HG02938 (cell line): ENCODE data around the gene UNC45A.

Experiments
- ATAC-seq: cut with Tn5 transposase; IDR thresholded peaks from one replicate; pipeline ENCODE4 v1.9.1; 2021; ENCODE audit warnings: mild to moderate bottlenecking, moderate library complexity; ENCODE audit not compliant: unreplicated experiment

UNC45A gene

DNA sequence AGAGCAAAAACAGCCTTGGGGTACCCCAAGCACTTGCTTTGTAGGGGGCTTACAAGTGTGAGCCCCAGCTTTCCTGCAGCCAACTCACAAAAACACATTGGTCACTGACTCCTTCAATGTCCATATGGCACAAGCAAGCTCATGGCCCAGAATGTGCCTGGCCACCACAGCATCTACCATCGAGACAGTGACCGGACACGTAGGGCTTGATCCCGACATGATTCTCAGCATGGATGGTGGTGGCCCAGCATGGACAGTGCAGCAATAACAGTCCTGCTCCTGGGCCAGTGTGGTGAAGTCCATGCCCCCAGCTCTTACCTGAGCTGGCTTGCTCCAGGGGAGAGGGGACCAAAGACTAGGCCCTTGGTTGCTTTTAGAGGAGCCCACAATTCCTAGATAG lies 6.0 kb downstream of the UNC45A start:
- ATAC-seq, result no peak

DNA sequence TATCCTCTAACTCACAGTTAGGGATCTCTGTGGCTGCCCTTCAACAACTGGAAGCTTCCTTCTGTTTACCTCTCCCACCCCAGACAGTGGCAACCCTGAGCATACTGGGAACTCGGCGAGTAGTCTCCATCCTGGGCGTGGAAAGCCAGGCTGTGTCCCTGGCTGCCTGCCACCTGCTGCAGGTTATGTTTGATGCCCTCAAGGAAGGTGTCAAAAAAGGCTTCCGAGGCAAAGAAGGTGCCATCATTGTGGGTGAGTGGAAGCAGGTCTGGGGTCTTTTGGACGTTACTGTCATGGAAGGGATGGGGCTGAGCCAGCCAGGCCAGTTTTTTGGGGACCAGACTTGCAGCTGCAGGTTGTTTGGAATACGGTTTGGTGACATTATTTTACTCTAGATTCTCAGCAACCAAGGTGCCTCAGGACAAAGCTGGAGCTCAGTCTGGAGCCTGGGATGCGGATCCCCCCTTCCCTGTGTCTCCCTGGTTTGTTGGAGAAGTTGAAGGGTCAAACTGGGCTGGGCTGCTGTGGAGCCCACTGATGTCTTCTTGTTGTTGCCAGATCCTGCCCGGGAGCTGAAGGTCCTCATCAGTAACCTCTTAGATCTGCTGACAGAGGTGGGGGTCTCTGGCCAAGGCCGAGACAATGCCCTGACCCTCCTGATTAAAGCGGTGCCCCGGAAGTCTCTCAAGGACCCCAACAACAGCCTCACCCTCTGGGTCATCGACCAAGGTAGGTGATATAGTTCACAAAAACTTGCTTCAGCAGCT lies 7.5 kb downstream of the UNC45A start:
- ATAC-seq, result no peak

DNA sequence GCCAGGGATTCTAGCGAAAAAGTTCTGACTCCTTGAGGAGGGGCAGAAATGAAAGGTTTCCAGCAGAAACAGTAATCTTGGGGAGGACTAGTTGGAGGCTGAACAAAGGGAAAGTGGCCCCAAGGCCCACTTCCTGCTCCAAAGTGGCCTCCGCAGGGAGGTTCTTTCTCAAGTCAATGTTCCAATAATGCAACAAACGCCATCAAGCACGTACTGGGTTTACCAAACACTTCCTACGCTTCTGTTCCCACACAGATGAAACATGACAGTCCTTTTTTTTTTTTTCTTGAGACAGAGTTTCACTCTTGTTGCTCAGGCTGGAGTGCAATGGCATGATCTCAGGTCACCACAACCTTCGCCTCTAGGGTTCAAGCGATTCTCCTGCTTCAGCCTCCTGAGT lies 10.0 kb downstream of the UNC45A start:
- ATAC-seq, result no peak

DNA sequence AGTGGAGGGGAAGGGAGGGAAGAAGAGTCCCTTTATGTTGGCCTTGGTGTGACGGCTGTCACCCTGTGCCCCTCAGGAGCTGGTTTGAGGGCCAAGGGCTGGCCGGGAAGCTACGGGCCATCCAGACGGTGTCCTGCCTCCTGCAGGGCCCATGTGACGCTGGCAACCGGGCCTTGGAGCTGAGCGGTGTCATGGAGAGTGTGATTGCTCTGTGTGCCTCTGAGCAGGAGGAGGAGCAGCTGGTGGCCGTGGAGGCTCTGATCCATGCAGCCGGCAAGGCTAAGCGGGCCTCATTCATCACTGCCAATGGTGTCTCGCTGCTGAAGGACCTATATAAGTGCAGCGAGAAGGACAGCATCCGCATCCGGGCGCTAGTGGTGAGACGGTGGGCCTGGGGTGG lies 11.5 kb downstream of the UNC45A start:
- ATAC-seq, result no peak

DNA sequence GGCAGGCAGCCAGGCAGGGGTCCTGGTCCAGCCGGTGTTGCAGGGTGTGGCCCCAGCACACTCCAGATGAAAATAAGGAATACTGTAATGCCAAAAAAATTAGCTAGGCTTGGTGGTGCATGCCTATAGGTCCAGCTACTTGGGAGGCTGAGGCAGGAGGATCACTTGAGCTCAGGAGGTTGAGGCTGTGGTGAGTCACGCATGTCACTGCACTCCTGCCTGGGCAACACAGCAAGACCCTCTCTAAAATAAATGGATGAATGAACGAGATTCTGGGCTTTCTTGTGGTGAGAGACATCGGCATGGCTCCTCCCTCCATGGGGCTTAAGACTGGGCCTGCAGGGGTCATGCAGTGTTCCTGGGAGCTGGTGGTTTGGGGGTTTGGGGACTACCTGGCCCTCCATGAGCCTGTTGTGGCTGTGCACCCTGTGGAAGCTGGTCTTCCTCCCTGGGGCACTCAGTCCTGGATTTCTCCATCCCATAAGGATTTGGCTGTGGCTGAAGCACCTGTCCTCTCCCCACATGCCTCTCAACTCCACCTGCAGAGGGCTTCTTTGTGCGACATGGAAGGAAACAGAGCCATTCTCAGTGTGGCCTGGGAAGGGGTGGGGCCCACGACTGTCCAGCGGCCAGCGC lies 12.0 kb downstream of the UNC45A start:
- no peak for ATAC-seq

DNA sequence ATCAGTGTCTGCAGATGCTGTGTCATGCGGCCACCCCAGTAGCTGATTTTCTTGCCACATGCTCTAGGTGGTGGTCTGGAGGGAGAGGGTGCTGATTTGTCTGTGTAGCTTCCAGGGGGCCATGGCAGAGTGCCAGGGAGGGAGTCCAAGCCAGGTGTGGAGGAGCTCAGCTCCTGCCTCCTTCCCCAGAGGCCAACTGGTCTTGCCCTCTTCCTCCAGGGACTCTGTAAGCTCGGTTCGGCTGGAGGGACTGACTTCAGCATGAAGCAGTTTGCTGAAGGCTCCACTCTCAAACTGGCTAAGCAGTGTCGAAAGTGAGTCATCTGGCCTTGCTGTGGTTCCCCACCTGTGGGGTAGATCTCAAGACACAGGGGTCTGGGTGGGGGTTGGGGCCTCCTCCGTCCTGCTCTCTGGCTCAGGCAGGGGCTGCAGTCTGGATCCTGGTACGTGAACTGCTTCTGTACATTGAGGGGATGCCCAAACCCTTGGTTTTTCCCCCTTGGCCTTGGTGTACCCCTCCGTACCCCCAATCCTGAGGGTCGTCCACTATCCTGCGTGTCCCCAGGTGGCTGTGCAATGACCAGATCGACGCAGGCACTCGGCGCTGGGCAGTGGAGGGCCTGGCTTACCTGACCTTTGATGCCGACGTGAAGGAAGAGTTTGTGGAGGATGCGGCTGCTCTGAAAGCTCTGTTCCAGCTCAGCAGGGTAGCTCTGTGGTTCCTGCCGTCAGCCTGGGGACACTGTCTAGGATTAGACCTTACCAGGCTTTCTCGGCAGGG lies 12.7 kb downstream of the UNC45A start:
- no peak for ATAC-seq

DNA sequence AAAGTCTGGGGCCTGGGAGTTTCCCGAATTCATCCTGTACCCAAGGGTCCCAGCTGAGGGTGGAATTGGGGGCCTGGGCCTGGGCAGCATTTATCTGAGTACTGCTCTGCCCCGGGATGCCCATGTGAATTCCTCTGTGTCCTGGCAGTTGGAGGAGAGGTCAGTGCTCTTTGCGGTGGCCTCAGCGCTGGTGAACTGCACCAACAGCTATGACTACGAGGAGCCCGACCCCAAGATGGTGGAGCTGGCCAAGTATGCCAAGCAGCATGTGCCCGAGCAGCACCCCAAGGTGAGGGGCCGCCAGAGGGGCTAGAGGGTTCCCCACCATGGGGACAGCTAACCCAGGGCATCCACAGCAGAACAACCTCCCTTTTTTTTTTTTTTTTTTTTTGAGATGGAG lies 13.4 kb downstream of the UNC45A start:
- no peak for ATAC-seq

DNA sequence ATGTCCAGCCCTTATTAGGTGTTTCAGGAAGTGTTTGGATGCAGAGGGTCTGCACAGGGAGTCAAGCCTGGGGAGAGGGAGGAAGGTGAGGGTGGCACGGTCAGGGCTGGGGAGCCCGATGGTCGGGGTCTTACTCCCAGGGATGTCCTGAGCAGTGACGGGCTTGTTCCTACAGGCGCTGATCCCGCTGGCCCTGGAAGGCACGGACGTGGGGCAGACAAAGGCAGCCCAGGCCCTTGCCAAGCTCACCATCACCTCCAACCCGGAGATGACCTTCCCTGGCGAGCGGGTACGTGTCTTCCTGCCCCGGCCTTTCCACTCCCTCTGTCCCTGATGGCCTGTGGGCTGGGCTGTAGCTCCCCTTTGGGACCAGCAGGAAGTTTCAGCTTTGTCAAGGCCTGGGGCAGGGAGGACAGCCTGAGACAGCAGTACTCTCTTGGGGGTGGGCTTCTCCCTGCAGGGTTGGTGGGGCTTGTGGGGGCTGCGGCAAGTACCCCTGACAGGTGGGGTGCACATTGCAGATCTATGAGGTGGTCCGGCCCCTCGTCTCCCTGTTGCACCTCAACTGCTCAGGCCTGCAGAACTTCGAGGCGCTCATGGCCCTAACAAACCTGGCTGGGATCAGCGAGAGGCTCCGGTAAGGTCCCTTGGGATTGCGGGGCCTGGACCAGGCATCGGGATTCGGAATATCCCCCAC lies 15.0 kb downstream of the UNC45A start:
- ATAC-seq, result no peak

DNA sequence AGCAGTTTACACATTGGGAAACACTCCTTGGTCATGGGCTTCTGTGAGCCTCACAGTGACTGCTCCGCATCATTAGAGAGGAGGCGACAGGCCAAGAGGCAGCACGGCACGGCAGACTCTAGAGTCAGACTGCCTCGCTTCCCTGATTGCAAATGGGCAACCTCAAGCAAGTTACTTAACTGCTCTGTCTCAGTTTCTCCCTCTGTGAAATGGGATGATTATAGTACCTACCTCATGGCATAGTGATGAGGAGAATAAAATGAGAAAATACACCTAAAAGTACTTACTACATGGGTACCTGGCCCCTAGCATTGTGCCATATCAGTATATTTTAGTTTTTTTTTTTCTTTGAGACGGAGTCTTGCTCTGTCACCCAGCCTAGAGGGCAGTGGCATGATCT lies 15.6 kb downstream of the UNC45A start:
- ATAC-seq, result no peak

DNA sequence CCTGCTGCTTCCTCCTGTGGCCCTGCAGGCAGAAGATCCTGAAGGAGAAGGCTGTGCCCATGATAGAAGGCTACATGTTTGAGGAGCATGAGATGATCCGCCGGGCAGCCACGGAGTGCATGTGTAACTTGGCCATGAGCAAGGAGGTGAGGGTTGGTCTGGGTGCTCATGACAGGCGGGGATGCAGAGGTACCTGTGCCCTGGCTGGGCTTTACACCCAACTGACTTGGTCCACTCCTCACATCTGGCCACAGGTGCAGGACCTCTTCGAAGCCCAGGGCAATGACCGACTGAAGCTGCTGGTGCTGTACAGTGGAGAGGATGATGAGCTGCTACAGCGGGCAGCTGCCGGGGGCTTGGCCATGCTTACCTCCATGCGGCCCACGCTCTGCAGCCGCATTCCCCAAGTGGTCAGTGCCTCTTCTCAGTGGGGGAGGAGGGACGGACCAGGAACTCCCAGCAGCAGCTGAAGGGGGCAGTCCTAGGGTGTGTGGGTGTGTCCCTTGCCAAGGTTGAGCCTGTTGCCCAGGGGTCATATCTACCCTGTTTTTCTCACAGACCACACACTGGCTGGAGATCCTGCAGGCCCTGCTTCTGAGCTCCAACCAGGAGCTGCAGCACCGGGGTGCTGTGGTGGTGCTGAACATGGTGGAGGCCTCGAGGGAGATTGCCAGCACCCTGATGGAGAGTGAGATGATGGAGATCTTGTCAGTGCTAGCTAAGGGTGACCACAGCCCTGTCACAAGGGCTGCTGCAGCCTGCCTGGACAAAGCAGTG lies 18.0 kb downstream of the UNC45A start:
- ATAC-seq, result no peak

DNA sequence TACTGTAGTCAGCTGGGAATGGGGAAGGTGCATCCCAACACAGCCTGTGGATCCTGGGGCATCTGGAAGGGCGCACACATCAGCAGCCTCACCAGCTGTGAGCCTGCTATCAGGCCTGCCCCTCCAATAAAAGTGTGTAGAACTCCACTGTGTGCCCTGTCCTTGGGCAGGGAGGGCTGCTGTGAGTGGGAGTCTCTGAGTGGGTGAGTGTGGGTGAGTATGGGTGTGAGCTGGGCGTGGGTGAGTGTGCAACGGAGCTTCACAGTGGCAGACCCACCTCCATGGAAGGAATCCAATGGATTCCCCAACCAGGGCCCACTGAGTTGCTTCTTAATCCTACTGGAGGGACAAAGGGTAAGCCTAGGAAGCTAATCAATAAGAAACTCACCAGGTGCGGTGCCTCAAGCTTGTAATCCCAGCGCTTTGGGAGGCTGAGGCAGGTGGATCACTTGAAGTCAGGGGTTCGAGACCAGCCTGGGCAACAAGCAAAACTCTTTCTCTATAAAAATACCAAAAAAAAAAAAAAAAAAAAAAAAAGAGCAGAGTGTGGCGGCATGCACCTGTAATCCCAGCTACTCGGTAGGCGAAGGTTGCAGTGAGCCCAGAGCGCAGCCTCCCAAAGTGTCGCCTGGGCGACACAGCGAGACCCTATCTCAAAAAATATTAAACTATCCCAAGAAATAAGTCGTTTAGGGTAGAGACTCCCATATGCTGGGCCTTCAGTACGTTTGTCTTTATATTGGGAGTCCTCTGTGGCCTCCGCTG lies 19.0 kb downstream of the UNC45A start:
- ATAC-seq, result no peak

DNA sequence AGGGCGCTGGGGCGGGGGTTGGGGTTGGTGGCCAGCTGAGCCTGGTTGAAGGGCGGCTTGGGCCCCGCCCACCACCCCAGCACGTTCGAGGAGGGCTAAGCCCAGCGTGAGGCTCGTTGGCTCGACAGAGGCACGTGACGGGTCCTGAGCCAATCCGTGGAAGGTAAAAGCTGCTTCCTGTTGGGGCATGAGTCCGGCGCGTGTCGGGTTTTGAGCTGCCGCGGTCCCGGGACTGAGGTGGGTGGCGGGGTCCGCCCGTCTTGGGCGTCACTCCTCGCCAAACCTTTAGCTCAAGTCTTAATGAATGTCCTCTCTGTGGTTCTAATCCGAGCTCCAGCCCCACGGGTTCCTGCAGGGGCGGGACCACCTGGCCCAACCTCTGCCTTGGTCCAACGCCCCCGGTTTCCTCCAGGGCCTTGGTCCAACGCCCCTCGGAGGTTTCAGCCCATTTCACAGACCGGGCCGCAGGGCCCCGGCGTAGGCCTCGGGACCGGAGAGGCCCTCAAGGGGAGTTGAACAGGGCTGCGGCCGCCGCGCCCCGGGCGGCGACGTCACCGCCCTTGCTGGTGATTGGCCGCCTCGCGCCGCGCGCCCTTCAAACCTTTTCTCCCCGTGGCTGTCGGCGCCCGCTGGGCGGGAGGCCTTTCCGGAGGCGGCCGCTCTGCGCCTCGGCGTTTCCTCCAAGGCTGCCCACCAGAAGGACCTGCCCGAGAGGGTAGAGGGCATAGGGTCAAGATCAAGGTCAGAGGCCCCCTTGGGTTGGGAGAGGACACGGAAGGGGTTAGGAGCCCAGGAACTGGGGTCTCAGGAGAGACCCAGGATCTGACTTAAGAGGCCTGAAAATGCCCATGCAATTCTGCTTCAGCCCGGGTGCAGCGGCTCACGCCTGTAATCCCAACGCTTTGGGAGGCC lies 19.9 kb downstream of the UNC45A start, which contains the start of gene RCCD1:
Gene RCCD1, plus strand, starts transcription at position 173 of the 912 bp plus-strand sequence. CDS start 1,851 bp downstream, outside the sequence.
- ATAC-seq, result peak; percentile 92

DNA sequence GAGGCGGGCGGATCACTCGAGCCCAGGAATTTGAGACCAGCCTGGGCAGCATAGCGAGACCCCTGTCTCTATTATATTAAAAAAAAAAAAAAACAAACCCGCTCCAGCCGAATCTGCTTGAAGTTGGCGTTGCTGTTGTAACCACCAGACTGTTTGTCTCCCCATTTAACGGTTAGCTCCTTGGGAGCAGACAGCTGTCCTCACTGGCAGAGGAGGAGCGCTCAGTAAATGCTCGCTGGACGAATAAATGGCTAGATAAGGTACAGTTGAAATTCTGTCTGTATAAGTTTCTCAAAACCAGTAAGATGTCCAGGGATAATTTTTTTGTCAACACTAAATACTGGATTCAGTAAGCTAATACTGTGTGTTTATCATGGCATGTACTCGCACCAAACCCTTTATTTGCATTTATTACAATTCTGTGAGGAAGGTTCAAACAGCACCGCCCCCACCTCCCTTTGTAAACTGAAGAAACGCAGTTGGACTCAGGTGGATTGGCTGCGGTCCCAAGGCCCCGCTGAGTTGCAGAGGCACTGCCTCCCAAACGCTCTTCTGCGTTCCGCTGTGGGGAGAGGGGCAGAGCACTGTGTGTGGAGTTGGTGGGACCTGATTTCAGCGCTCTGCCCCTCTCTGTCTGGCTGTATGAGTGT lies 20.7 kb downstream of the UNC45A start:
- no peak for ATAC-seq

DNA sequence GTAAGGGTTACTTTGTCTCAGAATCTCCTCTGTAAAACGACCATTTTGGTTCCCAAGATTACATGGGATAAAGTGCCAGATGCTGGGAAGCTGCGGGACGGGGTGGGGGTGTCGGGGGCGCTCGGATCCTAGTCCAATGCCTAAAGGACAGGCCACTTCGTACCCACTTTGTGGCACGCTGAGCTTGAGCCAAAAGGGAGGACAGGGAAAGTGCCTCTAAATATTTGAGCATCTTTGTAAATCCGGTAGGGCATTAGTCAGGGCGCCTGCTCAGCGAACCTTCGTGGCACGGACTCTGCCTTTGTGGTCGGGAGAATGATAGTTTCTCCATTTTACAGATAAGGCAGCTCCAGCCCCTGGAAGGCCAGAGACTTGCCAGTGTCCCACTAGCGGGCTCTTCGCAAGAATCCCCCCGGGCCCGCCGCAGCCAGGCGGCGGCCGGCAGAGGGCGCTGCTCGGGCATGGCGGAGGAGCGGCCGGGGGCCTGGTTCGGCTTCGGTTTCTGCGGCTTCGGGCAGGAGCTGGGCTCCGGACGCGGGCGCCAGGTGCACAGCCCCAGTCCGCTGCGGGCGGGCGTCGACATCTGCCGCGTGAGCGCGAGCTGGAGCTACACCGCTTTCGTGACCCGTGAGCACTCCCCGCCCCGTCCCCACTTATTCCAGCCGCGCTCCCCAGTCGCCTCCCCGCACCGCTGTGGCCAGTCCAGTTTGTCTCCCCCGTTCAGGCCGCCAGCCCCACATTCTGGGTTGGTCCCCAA lies 21.4 kb downstream of the UNC45A start:
- no peak for ATAC-seq

DNA sequence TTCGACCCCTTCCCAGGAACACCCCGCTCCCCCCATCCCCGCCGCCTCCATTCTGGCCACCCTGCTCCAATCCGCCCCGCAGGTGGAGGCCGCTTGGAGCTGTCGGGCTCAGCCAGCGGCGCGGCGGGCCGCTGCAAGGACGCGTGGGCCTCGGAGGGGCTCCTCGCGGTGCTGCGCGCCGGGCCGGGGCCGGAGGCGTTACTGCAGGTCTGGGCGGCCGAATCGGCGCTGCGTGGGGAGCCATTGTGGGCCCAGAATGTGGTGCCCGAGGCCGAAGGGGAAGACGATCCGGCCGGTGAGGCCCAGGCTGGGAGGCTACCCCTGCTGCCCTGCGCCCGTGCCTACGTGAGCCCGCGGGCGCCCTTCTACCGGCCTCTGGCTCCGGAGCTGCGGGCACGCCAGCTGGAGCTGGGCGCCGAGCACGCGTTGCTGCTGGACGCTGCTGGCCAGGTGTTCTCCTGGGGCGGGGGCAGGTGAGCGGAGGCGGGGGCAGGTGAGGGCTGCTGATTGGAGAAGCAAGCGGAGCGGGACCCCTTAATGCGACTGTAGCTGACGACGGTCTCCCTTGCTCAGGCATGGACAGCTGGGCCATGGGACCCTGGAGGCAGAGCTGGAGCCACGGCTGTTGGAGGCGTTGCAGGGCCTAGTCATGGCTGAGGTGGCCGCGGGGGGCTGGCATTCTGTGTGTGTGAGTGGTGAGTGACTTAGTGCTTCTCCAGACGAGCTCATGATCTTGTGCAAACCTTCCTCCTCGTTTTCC lies 22.1 kb downstream of the UNC45A start:
- ATAC-seq, result no peak

DNA sequence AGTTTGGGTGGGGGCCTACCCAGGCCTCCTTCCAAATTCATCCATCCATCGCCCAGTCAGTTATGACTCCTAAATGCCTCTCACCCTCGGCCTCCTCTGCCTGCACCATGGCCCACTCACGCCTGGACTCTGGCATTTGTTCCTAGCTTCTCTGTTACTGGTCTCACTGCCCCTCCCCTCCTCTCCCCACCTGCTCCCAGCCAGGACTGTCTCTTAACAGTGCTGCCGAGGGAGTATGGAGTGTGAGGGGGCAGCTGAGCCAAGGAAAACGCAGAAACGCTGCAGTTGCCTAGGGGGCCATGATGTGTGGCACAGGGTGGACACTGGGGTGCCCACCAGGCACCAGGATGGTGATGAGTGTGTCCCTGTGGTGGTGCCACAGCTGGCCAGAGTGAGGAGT lies 22.7 kb downstream of the UNC45A start:
- ATAC-seq, result no peak
